Measurements from ENCODE around the gene TSPAN9.

TSPAN9 gene

DNA sequence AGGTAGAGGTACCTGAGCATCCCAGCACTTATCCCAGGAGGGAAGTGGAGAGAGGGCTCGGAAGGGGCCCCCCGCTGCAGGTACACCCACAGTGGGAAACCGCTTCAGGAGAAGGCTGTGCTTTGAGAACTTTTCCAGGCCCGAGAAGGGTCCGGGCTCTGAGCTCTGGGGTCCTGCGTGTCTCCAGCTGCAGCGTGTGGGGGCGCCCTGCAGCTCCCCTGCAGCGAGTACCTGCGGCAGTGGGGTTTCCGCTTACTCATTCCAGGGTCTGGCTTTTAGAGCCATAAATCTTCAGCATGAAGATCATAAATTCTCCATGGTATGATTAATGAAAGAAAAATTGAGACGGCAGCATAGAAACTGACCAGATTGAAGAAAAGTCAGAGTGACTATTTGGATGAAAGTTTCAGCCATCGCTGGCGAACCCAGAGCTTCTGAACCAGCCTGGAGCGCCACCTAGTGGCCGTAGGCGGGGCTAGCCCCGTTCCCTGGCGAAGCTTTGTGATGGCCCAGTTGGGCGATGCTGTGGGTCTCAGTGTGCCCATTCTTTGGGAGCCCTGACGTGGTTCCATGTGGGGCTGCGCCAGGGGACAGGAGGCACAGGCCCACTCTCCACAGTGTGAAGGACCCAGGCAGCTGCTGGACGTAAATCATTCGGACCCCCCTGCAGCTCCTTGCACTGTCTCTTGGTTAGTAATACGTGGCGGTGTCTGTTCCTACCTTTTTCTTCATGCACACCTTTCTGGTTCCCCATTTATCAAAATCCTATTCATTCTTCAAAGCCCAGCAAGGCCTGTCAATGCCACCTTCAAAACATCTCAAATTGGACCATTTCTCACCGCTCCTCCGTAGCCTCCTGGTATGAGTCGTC, 198.2 kb downstream of the TSPAN9 start:
- peak; percentile 21 to 53 for DNase-seq (ENCODE audit: low read depth in 1 of 2, low spot score in 1 of 2)
- peaks cover 8% of the 10 kb centered on the region for H3K27me3 ChIP-seq (ENCODE audit: insufficient read depth, poor library complexity, severe bottlenecking)
- no peak overlapping the region for H3K27ac ChIP-seq (replicated peaks)
- no peak overlapping the region for H3K4me3 ChIP-seq (replicated peaks; ENCODE audit: insufficient read depth, low read length)
- TF ChIP-seq POLR2AphosphoS5 (IDR thresholded peaks at IDR 0.05; ENCODE audit: low read depth) = no peak
- TF ChIP-seq, protein P1, sequence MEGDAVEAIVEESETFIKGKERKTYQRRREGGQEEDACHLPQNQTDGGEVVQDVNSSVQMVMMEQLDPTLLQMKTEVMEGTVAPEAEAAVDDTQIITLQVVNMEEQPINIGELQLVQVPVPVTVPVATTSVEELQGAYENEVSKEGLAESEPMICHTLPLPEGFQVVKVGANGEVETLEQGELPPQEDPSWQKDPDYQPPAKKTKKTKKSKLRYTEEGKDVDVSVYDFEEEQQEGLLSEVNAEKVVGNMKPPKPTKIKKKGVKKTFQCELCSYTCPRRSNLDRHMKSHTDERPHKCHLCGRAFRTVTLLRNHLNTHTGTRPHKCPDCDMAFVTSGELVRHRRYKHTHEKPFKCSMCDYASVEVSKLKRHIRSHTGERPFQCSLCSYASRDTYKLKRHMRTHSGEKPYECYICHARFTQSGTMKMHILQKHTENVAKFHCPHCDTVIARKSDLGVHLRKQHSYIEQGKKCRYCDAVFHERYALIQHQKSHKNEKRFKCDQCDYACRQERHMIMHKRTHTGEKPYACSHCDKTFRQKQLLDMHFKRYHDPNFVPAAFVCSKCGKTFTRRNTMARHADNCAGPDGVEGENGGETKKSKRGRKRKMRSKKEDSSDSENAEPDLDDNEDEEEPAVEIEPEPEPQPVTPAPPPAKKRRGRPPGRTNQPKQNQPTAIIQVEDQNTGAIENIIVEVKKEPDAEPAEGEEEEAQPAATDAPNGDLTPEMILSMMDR (IDR thresholded peaks at IDR 0.05; ENCODE audit: insufficient read depth, low read length) = peak; percentile 83

DNA sequence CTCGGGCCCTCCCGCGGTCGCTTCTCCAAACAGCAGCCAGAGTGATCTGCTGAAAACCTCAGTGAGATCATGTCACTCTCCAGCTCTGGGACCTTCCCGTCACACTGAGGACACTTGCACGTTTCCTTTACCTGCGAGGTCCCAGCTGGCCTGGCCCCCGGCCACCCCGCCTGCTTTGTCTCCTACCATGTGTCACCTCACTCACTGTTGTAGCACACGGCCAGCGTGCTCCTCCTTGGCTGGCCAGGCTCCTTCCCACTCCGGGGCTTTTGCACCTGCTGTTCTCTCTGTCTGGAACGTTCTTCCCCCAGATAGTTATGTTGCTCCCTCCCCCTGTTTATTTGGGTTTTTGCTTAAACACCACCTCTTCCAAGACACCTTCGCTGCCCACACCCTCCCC, 199.0 kb downstream of the TSPAN9 start:
- H3K27me3 ChIP-seq (ENCODE audit: insufficient read depth, poor library complexity, severe bottlenecking) = peaks cover 8% of the 10 kb centered on the region
- TF ChIP-seq, protein P2, sequence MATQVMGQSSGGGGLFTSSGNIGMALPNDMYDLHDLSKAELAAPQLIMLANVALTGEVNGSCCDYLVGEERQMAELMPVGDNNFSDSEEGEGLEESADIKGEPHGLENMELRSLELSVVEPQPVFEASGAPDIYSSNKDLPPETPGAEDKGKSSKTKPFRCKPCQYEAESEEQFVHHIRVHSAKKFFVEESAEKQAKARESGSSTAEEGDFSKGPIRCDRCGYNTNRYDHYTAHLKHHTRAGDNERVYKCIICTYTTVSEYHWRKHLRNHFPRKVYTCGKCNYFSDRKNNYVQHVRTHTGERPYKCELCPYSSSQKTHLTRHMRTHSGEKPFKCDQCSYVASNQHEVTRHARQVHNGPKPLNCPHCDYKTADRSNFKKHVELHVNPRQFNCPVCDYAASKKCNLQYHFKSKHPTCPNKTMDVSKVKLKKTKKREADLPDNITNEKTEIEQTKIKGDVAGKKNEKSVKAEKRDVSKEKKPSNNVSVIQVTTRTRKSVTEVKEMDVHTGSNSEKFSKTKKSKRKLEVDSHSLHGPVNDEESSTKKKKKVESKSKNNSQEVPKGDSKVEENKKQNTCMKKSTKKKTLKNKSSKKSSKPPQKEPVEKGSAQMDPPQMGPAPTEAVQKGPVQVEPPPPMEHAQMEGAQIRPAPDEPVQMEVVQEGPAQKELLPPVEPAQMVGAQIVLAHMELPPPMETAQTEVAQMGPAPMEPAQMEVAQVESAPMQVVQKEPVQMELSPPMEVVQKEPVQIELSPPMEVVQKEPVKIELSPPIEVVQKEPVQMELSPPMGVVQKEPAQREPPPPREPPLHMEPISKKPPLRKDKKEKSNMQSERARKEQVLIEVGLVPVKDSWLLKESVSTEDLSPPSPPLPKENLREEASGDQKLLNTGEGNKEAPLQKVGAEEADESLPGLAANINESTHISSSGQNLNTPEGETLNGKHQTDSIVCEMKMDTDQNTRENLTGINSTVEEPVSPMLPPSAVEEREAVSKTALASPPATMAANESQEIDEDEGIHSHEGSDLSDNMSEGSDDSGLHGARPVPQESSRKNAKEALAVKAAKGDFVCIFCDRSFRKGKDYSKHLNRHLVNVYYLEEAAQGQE (IDR thresholded peaks at IDR 0.05; ENCODE audit: insufficient replicate concordance, low read depth) = no peak
- TF ChIP-seq POLR2AphosphoS5 (IDR thresholded peaks at IDR 0.05; ENCODE audit: low read depth) = no peak
- no peak for TF ChIP-seq SPI1 (IDR thresholded peaks at IDR 0.05; ENCODE audit: borderline replicate concordance, low read depth)
- no peak for TF ChIP-seq GABPA (IDR thresholded peaks at IDR 0.05; ENCODE audit: low read depth)
- TF ChIP-seq, protein P1 (IDR thresholded peaks at IDR 0.05; ENCODE audit: insufficient read depth, low read length) = no peak
- DNase-seq (ENCODE audit: low read depth in 1 of 2, low spot score in 1 of 2) = no peak
- no peak overlapping the region for H3K4me3 ChIP-seq (replicated peaks; ENCODE audit: insufficient read depth, low read length)
- H3K27ac ChIP-seq (replicated peaks) = no peak overlapping the region

DNA sequence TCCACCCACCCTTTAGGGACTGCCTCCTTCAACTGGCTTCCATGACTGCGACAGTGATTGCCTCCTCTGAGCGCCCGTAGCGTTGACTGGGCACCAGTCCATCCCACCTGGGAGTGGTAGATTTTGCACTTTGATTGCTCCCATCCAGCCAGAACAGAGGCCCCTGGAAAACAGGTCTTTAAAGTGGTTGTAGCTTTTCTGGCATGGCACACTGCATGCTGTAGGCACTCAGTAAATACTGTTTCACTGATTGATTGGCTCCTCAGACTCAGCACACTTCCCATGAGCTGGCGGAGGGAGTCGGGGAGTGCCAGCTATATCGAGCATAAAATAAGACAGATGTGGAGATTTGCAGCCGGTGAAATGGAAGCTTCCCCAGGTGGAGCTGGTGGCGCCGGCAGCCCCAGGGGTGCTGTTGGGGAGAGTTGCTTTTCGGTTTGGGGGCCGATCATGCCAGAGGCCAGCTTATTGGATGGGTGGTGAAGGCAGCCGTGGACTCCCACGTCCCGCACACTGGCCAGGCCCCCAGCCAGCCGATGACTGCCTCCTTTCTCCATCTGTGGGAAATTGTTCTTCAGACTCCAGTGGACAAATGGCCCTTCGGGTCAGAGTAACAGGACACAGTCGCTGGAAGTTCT, 200.2 kb downstream of the TSPAN9 start:
- TF ChIP-seq SPI1 (IDR thresholded peaks at IDR 0.05; ENCODE audit: borderline replicate concordance, low read depth) (no peak), GABPA (IDR thresholded peaks at IDR 0.05; ENCODE audit: low read depth) (no peak)
- TF ChIP-seq, protein P1 (IDR thresholded peaks at IDR 0.05; ENCODE audit: insufficient read depth, low read length) = no peak
- TF ChIP-seq, protein P2 (IDR thresholded peaks at IDR 0.05; ENCODE audit: insufficient replicate concordance, low read depth) = no peak
- H3K27me3 ChIP-seq (ENCODE audit: insufficient read depth, poor library complexity, severe bottlenecking) = peaks cover 5% of the 10 kb centered on the region
- no peak overlapping the region for H3K4me3 ChIP-seq (replicated peaks; ENCODE audit: insufficient read depth, low read length)
- H3K27ac ChIP-seq (replicated peaks) = no peak overlapping the region
- no peak for DNase-seq (ENCODE audit: low read depth in 1 of 2, low spot score in 1 of 2)
